Fibroblast of lung (primary cell): ENCODE data around the gene CYTH1.

Experiments used
- CTCF ChIP-seq, 2 donors: IDR thresholded peaks in 1 of 2; conservative IDR thresholded peaks in 1 of 2; 1 replicate in 1 of 2; 2 replicates in 1 of 2; pipeline ENCODE4 v1.5.1; 2011 to 2012; ENCODE audit warnings: low read length in 2 of 2, control low read depth in 1 of 2, inconsistent platforms in 1 of 2, low read depth in 1 of 2, mild to moderate bottlenecking in 1 of 2
- EZH2 ChIP-seq: IDR thresholded peaks from 2 replicates; pipeline ENCODE4 v1.5.1; 2012; ENCODE audit warnings: low read length, control low read depth, mild to moderate bottlenecking; ENCODE audit errors: missing control alignments

DNA sequence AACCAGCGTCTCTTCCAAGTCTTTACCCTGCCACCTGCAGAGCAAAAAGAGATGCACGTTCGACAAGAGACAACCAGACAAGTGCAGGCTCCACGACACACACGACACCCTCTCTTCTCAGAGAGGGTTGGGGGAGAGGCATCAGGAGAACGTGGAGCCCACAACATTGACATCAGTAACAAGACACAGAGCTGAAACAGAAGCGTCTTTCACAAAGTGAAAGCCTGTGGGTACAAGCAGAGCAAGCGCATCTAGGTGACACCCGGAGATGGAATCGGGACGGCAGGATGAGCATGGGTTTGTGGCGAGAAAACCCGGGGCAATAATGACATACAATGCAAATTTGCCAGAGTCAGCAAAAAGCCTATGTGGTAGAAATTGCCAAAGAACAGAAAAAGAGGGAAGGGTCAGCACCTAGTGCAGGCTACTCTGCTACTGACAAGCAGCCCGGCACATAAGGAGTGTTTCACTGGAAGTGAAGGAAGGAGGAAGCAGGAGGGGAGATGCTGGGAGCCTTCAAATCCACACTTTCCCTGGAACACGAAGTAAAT is 89.5 kb downstream of the CYTH1 start:
- TF ChIP-seq CTCF (conservative IDR thresholded peaks at IDR 0.05 in 1 of 2, IDR thresholded peaks at IDR 0.05 in 1 of 2; ENCODE audit: low read depth in 1 of 2, low read length in 2 of 2) (no peak), EZH2 (no peak)
